ENCODE results near the gene PDE4B. TPM values are rescaled to one million over a fixed set of nuclear protein-coding genes. Genes with fewer than 3 reads are reported as not detected.

Gene PDE4B
- total RNA-seq, 2 donors from 2014 or later: 1.6 to 12.2 TPM

DNA sequence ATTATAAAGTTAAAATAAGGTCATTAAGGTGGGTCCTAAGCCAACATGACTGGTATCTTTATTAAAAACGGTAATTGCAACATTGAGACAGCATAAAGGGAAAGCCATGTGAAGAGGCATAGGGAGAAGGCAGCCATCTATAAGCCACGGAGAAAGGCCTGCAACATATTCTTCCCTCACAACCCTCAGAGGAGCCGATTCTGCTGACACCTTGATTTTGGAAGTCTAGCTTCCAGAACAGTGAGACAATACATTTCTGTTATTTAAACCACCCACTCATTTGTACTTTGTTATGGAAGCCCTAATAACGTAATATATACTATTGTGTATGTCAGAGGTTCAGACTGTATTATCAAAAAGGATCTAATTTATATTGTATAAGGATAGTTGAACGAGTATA lies 190.8 kb downstream of the PDE4B start:
- no peak overlapping the region for H3K4me3 ChIP-seq
- no peaks in the 10 kb centered on the region for H3K36me3 ChIP-seq (replicated peaks in 1 of 2; ENCODE audit: insufficient read depth in 1 of 2, low read depth in 2 of 2)
- 61 to 69% methylated on average over 5 of the region's 5 CpGs for whole genome bisulfite sequencing, 2 donors
- intact Hi-C loops (cut with DNase I): no loop called here
- H3K9me3 ChIP-seq: no peaks in the 10 kb centered on the region
- DNase-seq: no peak
- no peak for ATAC-seq
- no peaks in the 10 kb centered on the region for H3K27me3 ChIP-seq
- no peak for TF ChIP-seq POLR2A (IDR thresholded peaks at IDR 0.05)
- TF ChIP-seq, protein P1, sequence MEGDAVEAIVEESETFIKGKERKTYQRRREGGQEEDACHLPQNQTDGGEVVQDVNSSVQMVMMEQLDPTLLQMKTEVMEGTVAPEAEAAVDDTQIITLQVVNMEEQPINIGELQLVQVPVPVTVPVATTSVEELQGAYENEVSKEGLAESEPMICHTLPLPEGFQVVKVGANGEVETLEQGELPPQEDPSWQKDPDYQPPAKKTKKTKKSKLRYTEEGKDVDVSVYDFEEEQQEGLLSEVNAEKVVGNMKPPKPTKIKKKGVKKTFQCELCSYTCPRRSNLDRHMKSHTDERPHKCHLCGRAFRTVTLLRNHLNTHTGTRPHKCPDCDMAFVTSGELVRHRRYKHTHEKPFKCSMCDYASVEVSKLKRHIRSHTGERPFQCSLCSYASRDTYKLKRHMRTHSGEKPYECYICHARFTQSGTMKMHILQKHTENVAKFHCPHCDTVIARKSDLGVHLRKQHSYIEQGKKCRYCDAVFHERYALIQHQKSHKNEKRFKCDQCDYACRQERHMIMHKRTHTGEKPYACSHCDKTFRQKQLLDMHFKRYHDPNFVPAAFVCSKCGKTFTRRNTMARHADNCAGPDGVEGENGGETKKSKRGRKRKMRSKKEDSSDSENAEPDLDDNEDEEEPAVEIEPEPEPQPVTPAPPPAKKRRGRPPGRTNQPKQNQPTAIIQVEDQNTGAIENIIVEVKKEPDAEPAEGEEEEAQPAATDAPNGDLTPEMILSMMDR (IDR thresholded peaks at IDR 0.05): no peak
- H3K27ac ChIP-seq: no peak overlapping the region
- peaks cover 12% of the 10 kb centered on the region for H3K4me1 ChIP-seq

DNA sequence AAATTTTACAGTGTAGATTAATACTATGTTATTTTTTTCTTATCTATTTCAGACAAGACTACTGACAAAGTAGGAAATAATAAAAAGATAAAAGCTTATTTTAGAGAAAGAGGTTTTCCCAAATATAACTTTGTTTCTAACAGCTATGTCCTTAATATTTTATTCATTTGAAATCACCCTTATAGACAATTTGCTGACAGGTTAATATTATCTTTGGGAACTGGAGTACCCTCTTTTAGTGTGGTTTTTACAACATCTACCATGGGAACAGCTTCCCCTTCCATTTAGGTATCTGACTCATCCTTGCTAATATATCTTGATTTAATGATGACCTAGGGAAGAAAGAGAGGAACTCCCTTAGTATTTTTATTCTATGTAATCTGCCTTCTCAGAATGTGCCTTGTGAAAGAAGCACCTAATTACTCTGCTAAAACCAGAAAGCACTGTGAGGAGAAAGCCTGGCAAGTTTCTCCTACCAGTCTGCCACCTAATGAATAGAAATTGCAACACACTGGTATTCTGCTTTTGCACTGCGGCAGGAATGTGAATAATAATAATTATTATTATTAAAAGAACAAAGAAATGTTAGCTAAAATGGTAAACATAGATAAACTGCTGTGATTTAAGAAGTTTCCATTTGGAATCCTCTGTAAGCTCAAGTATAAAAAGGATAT lies 192.8 kb downstream of the PDE4B start:
- DNase-seq (no peak), ATAC-seq (no peak)
- Histone ChIP-seq H3K4me1 (peaks cover 6% of the 10 kb centered on the region), H3K27me3 (no peaks in the 10 kb centered on the region), H3K27ac (no peak overlapping the region), H3K4me3 (no peak overlapping the region), H3K9me3 (no peaks in the 10 kb centered on the region), H3K36me3 (replicated peaks in 1 of 2; ENCODE audit: insufficient read depth in 1 of 2, low read depth in 2 of 2) (no peaks in the 10 kb centered on the region)
- TF ChIP-seq, protein P1 (IDR thresholded peaks at IDR 0.05): no peak
- no peak for TF ChIP-seq POLR2A (IDR thresholded peaks at IDR 0.05)
- intact Hi-C loops (cut with DNase I): no loop called here
- 36 to 44% methylated on average over 1 of the region's 1 CpG for WGBS, 2 donors

DNA sequence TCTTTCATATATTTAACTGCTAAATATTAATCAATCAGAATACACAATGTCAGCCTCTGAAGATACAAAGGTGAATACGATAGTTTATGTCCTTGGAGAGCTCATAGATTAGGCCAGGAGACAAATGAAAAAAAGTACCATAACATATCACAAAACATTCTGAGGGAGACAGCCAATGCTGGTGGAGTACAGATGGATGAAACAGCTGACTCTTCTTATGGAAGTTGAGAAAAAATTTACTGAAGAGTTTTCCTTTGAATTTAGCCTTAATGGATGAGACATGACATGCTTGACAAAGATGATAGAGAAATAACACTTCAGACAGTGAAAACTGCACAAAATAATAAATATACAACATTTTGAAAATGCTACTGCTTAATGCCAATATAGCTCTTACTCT lies 193.5 kb downstream of the PDE4B start:
- WGBS, 2 donors: 6 to 19% methylated on average over 1 of the region's 1 CpG
- intact Hi-C loops (cut with DNase I): no loop called here
- Histone ChIP-seq H3K4me3 (no peak overlapping the region), H3K4me1 (peaks cover 6% of the 10 kb centered on the region), H3K36me3 (replicated peaks in 1 of 2; ENCODE audit: insufficient read depth in 1 of 2, low read depth in 2 of 2) (no peaks in the 10 kb centered on the region), H3K27ac (no peak overlapping the region), H3K27me3 (no peaks in the 10 kb centered on the region), H3K9me3 (no peaks in the 10 kb centered on the region)
- no peak for ATAC-seq
- no peak for DNase-seq
- TF ChIP-seq, protein P1 (IDR thresholded peaks at IDR 0.05): no peak
- TF ChIP-seq POLR2A (IDR thresholded peaks at IDR 0.05): no peak

DNA sequence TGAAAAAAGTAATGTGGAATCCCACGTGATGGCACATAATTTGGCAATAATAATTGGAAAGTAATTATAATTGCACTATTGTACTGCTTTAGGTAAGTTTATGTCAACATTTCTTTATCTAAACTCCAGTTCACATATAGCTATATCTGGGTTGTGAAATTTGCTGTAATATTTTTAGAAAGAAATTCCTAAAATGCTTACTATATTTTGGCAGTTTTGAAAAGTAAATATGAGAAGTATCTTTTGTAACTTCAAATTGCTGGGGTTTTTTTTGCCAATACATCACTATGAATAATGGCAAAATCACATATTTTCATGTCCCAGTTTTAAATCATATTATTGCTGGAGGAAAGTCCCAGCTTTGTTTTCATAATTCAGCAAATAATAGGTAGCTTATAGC lies 197.5 kb downstream of the PDE4B start:
- Histone ChIP-seq H3K27ac (no peak overlapping the region), H3K4me3 (no peak overlapping the region), H3K4me1 (no peaks in the 10 kb centered on the region), H3K9me3 (no peaks in the 10 kb centered on the region), H3K27me3 (no peaks in the 10 kb centered on the region), H3K36me3 (replicated peaks in 1 of 2; ENCODE audit: insufficient read depth in 1 of 2, low read depth in 2 of 2) (no peaks in the 10 kb centered on the region)
- intact Hi-C loops (cut with DNase I): no loop called here
- ATAC-seq: no peak
- TF ChIP-seq, protein P1 (IDR thresholded peaks at IDR 0.05): no peak
- TF ChIP-seq POLR2A (IDR thresholded peaks at IDR 0.05): no peak
- DNase-seq: no peak
- 60 to 61% methylated on average over 1 of the region's 1 CpG for WGBS, 2 donors

DNA sequence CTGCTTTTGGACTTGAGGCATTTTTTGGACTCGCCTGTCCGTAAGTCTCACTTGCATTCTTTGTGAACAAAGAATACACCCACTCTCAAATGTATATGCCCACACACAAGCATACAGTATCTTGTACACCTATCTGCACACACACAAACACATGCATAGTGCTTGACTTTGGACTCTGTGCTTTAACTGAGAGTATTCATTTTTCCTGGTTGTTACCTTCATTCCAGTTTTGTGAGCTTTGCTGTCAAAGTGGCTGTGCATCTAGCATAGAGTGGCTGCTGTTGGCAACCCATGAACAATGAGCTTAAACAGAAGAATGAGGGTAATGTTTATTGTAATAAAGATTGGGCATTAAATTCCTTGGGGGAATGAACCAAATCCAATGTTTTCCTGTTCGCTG lies 199.0 kb downstream of the PDE4B start:
- no peak for ATAC-seq
- 69 to 74% methylated on average over 3 of the region's 3 CpGs for WGBS, 2 donors
- no peak for DNase-seq
- TF ChIP-seq POLR2A (IDR thresholded peaks at IDR 0.05): no peak
- no peak overlapping the region for H3K4me3 ChIP-seq
- no peaks in the 10 kb centered on the region for H3K36me3 ChIP-seq (replicated peaks in 1 of 2; ENCODE audit: insufficient read depth in 1 of 2, low read depth in 2 of 2)
- H3K4me1 ChIP-seq: no peaks in the 10 kb centered on the region
- intact Hi-C loops (cut with DNase I): no loop called here
- no peaks in the 10 kb centered on the region for H3K27me3 ChIP-seq
- no peak overlapping the region for H3K27ac ChIP-seq
- no peaks in the 10 kb centered on the region for H3K9me3 ChIP-seq

All from body of pancreas (tissue), 4 donors.